ACC112 (cell line): Measurements from ENCODE around the gene TSN.
"Not testable (repeated sequence)": the region's sequence is repeated elsewhere in the genome, so short reads cannot be mapped to it uniquely, and the experiment has no call there.

ENCODE experiments used
- H2AFZ ChIP-seq: fragments of 200-600 bp; sonication (generic); one replicate; pipeline ENCODE4 v1.6.0; 2017; ENCODE audit warnings: antibody characterized with exemption, low read length; ENCODE audit not compliant: unreplicated experiment
- H3K27ac ChIP-seq: fragments of 200-600 bp; sonication (generic); 2 replicates; pipeline ENCODE4 v1.5.1; 2014; ENCODE audit warnings: low read depth, mild to moderate bottlenecking, antibody characterized with exemption, low read length, moderate library complexity
- H3K27me3 ChIP-seq: fragments of 200-600 bp; sonication (generic); 2 replicates; pipeline ENCODE4 v1.6.1; 2014; ENCODE audit warnings: mild to moderate bottlenecking, antibody characterized with exemption, low read length, moderate library complexity, mixed read lengths; ENCODE audit not compliant: insufficient read depth
- H3K36me3 ChIP-seq: fragments of 200-600 bp; sonication (generic); 2 replicates; pipeline ENCODE4 v1.6.1; 2016; ENCODE audit warnings: mild to moderate bottlenecking, antibody characterized with exemption, low read length, moderate library complexity, mixed read lengths; ENCODE audit not compliant: insufficient read depth
- H3K4me1 ChIP-seq: fragments of 200-600 bp; sonication (generic); one replicate; pipeline ENCODE4 v1.6.1; 2016; ENCODE audit warnings: low read length, mixed read lengths; ENCODE audit not compliant: insufficient read depth, unreplicated experiment, control insufficient read depth
- H3K4me3 ChIP-seq: fragments of 200-600 bp; sonication (generic); 2 replicates; pipeline ENCODE4 v1.5.1; 2014; ENCODE audit warnings: mild to moderate bottlenecking, low read depth, low read length
- H3K79me2 ChIP-seq: fragments of 200-600 bp; sonication (generic); one replicate; pipeline ENCODE4 v1.6.0; 2016; ENCODE audit warnings: low read length; ENCODE audit not compliant: control insufficient read depth, unreplicated experiment, insufficient read depth

Gene TSN

GRCh38 chr2:121722479-121722878, 33.0 kb upstream of the TSN start:
- Histone ChIP-seq H3K36me3 (peaks cover 9% of the 10 kb centered on the region), H3K27ac (peak overlapping the region; percentile 97), H3K4me1 (peaks cover 19% of the 10 kb centered on the region), H3K4me3 (peak overlapping the region; percentile 54), H3K27me3 (no peaks in the 10 kb centered on the region), H3K79me2 (no peaks in the 10 kb centered on the region), H2AFZ (peak overlapping the region; percentile 40)

DNA sequence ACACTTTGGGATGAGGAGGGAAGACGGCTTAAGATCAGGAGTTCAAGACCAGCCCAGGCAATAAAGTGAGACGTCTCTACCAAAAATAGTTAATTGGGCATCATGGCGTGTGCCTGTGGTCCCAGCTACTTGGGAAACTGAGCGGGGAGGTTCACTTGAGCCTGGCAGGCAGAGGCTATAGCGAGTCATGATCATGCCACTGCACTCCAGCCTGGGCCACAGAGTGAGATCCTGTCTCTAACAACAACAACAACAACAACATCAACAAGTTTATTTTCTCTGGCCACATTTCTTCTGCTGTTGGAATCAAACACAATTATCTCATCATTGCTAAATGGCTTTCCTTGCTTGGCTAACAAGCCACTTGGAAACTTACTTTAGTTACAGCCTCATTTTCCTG, 32.1 kb upstream of the TSN start:
- H3K4me1 ChIP-seq = peaks cover 19% of the 10 kb centered on the region
- H3K36me3 ChIP-seq = peaks cover 16% of the 10 kb centered on the region
- no peak overlapping the region for H3K4me3 ChIP-seq
- no peaks in the 10 kb centered on the region for H3K27me3 ChIP-seq
- H3K27ac ChIP-seq = peak overlapping the region; percentile 97
- no peaks in the 10 kb centered on the region for H3K79me2 ChIP-seq
- no peak overlapping the region for H2AFZ ChIP-seq

DNA sequence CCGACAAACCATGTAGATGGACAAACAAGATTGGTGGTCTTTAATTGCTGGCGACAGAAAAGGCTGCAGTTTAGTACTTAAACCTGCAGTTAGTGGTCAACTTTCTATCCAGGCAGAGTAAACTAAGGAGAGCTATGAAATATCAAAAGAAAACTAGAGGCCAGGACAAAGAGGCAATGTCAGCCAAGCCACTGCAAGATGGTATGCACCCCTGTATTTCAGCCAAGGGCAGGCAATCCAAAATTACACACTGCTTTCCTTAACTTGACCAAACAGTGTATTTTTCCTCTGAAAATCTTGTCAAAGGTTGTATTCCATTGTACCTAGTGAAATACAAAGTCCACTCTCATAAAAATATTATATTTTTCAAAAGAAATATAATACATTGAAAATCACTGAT, 28.1 kb upstream of the TSN start:
- no peaks in the 10 kb centered on the region for H3K27me3 ChIP-seq
- peaks cover 16% of the 10 kb centered on the region for H3K4me1 ChIP-seq
- peaks cover 14% of the 10 kb centered on the region for H3K79me2 ChIP-seq
- no peak overlapping the region for H3K4me3 ChIP-seq
- H3K36me3 ChIP-seq = peaks cover 28% of the 10 kb centered on the region
- no peak overlapping the region for H2AFZ ChIP-seq
- H3K27ac ChIP-seq = no peak overlapping the region

DNA sequence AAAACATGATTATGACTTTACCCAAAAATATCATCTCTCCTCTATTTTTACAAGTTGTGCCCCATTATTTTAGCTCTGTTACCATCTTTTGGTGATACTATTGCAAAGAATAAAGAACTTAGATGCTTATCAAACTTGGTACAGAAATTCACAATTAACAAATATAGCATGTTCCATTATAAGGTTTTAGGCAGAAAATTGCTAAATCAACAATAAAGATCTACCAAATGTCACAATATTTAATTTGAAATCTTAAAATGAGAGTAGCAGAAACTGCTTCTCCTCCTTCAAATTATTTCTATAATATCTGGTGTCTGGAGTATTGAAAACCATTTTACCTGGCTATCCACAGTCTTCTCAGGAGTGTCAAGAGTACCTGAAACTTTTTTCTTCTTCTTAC, 27.5 kb upstream of the TSN start:
- peaks cover 9% of the 10 kb centered on the region for H3K4me1 ChIP-seq
- H3K4me3 ChIP-seq = no peak overlapping the region
- no peaks in the 10 kb centered on the region for H3K27me3 ChIP-seq
- peaks cover 17% of the 10 kb centered on the region for H3K79me2 ChIP-seq
- no peak overlapping the region for H3K27ac ChIP-seq
- H3K36me3 ChIP-seq = peaks cover 28% of the 10 kb centered on the region
- H2AFZ ChIP-seq = no peak overlapping the region

DNA sequence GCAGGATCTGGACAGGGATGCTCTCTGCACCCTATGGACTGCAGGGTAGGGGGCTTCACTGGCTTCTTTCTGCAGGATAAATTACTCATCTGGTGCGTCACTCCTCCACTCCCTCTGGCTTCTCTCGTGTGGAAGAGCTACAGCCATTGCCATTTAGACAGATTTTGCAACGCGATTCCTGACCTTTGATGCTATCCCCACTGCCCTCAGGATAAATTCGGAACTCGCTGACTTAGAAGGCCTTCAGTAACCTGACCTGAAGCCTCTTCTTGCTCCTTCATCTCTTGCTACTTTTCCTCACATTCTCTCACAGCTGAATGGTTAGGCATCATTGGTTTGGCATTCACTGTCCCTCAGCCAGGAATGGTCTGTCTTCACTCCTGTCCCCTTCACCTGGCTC, 24.1 kb upstream of the TSN start:
- H3K4me1 ChIP-seq = peaks cover 9% of the 10 kb centered on the region
- H3K27ac ChIP-seq = no peak overlapping the region
- H3K27me3 ChIP-seq = no peaks in the 10 kb centered on the region
- no peak overlapping the region for H2AFZ ChIP-seq
- peaks cover 46% of the 10 kb centered on the region for H3K79me2 ChIP-seq
- H3K4me3 ChIP-seq = no peak overlapping the region
- H3K36me3 ChIP-seq = peaks cover 36% of the 10 kb centered on the region

DNA sequence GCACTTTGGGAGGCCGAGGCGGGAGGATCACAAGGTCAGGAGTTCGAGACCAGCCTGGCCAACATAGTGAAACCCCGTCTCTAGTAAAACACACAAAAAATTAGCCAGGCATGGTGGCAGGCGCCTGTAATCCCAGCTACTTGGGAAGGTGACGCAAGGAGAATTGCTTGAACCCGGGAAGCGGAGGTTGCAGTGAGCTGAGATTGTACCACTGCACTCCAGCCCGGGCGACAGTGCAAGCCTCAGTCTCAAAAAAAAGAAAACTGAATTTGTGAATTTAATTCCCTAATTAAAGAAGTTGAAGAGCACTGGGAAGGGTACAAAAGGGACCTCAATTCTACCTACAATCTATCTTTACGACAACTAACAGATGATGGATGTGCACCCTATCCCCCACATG, 20.9 kb upstream of the TSN start:
- H3K27ac ChIP-seq, H2AFZ ChIP-seq, H3K27me3 ChIP-seq, H3K4me1 ChIP-seq: not testable (repeated sequence)
- Histone ChIP-seq H3K36me3 (peaks cover 12% of the 10 kb centered on the region), H3K79me2 (peaks cover 47% of the 10 kb centered on the region), H3K4me3 (peak overlapping the region; percentile 89)

DNA sequence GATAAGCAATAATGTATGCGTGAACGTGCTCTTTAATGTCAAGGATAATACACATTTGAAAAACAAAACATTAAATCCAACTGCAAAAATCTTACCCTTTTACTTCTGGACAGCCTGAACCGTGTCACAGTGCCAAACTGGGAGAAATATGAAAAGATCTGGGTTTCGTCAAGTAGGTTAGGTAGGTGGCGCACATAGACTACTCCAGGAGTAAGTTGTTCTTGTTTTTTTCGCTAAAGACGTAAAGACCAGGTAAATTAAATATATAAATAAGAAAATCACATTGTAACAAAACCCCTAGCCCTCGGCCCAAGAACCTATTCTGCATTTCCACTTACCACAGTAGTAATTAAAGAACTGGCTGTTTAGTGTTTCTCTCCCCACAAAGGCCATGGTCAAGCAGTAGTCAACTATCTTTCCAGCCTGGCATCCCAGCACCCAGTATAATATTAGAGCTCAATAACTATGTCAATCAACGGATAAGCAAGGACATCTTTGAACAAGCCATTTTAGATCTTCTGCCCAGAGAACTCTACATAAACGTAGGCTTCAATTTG, 19.9 kb upstream of the TSN start:
- peaks cover 45% of the 10 kb centered on the region for H3K79me2 ChIP-seq
- peak overlapping the region; percentile 89 for H3K4me3 ChIP-seq
- no peaks in the 10 kb centered on the region for H3K27me3 ChIP-seq
- peaks cover 9% of the 10 kb centered on the region for H3K36me3 ChIP-seq
- no peak overlapping the region for H2AFZ ChIP-seq
- no peak overlapping the region for H3K27ac ChIP-seq
- peaks cover 9% of the 10 kb centered on the region for H3K4me1 ChIP-seq

DNA sequence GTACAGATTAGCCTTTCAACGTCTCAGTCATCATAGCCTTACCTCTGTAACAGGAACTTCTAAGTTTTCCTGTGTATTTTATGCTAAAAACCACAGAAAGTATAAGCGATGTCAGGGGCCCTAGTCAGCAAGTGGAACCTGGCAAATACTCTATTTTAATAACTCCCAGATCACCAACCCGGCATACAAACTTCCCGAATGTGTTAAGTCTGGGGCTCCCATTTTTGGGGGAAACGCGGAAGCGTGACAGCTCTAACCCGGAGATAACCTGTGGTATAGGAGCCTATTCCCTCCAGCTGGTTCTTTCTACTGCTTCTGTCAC, 19.4 kb upstream of the TSN start:
- peaks cover 9% of the 10 kb centered on the region for H3K4me1 ChIP-seq
- H3K4me3 ChIP-seq = peak overlapping the region; percentile 89
- H2AFZ ChIP-seq = peak overlapping the region; percentile 54
- H3K79me2 ChIP-seq = peaks cover 44% of the 10 kb centered on the region
- H3K27me3 ChIP-seq = no peaks in the 10 kb centered on the region
- H3K27ac ChIP-seq = peak overlapping the region; percentile 18
- peaks cover 9% of the 10 kb centered on the region for H3K36me3 ChIP-seq

- peak within 1 kb of the TSS; percentile 18 for H3K27ac ChIP-seq
- H2AFZ ChIP-seq = peak within 1 kb of the TSS; percentile 72
- peaks cover 38% of the 10 kb centered on the region for H3K79me2 ChIP-seq
- peak within 1 kb of the TSS; percentile 89 for H3K4me3 ChIP-seq
- peaks cover 9% of the 10 kb centered on the region for H3K36me3 ChIP-seq
- H3K4me1 ChIP-seq = peaks cover 9% of the 10 kb centered on the region
- no peaks in the 10 kb centered on the region for H3K27me3 ChIP-seq
Measured at GRCh38 chr2:121736462-121737336, 18.8 kb upstream of the TSN start, which contains the start of gene NIFK. Gene NIFK (minus strand): TSS chr2:121736875. CDS start chr2:121736850, 25 bp downstream.

GRCh38 chr2:121740973-121741372, 14.5 kb upstream of the TSN start:
- peaks cover 7% of the 10 kb centered on the region for H3K79me2 ChIP-seq
- no peaks in the 10 kb centered on the region for H3K27me3 ChIP-seq
- no peak overlapping the region for H3K4me3 ChIP-seq
- H3K27ac ChIP-seq = no peak overlapping the region
- H2AFZ ChIP-seq = no peak overlapping the region
- H3K4me1 ChIP-seq = no peaks in the 10 kb centered on the region
- H3K36me3 ChIP-seq = no peaks in the 10 kb centered on the region

DNA sequence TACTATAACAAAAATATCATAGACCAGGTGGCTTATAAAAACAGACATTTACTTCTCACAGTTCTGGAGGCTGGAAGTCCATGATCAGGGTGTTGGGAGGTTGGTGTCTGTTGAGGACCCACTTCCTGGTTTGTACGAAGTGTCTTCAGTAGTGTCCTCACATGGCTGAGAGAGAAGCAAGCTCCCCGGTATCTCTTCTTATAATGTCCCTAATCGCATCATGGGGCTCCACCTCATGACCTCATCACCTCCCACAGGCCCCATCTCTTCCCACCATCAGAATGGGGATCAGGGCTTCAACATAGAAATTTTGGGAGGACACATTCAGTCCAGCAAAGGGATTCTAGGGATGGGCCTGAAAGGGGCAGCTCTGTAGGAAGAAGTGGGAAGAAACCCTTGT, 14.0 kb upstream of the TSN start:
- Histone ChIP-seq H2AFZ (no peak overlapping the region), H3K4me1 (no peaks in the 10 kb centered on the region), H3K4me3 (no peak overlapping the region), H3K27me3 (no peaks in the 10 kb centered on the region), H3K79me2 (peaks cover 2% of the 10 kb centered on the region), H3K27ac (no peak overlapping the region), H3K36me3 (no peaks in the 10 kb centered on the region)
